ENCODE results near the gene TPRN.

DNA sequence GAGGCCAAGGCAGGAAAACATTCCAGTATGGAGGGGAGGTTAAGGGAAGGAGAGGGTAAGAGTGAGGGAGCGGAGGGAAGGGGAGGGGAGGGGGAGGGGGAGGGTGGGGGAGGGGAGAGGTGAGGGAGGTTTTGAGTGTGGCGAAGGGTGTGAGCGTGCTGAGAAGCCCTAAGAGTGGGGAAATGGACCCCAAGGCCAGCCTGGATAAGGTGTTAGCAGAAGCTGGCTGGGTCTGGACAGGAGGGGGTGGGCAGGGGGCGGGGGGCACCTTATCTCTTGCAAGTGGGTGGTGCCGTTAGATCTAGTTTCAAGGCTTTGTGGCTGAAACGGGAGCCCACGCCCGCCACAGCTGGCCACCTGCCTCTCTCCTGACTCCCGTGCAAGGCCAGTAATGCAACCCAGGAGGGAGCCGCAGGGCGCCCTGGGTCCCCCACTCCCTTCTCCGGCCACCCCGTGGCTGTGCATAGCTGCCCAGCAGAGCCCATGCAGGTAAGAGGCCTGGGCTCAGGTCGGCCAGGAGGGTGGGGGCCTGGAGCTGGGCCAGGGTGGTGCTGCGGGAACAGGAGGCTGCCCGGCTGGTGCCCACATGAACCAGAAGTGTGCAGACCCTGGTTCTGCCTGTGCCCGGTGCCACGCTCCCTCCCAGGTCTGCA lies 27.4 kb upstream of the TPRN start:
- TF ChIP-seq, protein P1, sequence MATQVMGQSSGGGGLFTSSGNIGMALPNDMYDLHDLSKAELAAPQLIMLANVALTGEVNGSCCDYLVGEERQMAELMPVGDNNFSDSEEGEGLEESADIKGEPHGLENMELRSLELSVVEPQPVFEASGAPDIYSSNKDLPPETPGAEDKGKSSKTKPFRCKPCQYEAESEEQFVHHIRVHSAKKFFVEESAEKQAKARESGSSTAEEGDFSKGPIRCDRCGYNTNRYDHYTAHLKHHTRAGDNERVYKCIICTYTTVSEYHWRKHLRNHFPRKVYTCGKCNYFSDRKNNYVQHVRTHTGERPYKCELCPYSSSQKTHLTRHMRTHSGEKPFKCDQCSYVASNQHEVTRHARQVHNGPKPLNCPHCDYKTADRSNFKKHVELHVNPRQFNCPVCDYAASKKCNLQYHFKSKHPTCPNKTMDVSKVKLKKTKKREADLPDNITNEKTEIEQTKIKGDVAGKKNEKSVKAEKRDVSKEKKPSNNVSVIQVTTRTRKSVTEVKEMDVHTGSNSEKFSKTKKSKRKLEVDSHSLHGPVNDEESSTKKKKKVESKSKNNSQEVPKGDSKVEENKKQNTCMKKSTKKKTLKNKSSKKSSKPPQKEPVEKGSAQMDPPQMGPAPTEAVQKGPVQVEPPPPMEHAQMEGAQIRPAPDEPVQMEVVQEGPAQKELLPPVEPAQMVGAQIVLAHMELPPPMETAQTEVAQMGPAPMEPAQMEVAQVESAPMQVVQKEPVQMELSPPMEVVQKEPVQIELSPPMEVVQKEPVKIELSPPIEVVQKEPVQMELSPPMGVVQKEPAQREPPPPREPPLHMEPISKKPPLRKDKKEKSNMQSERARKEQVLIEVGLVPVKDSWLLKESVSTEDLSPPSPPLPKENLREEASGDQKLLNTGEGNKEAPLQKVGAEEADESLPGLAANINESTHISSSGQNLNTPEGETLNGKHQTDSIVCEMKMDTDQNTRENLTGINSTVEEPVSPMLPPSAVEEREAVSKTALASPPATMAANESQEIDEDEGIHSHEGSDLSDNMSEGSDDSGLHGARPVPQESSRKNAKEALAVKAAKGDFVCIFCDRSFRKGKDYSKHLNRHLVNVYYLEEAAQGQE (IDR thresholded peaks at IDR 0.05; ENCODE audit: low read depth) = no peak
- no peak for TF ChIP-seq TAF1 (IDR thresholded peaks at IDR 0.05; ENCODE audit: low read depth)
- TF ChIP-seq EP300 (IDR thresholded peaks at IDR 0.05; ENCODE audit: borderline replicate concordance) = no peak
- no peak for TF ChIP-seq TCF12 (IDR thresholded peaks at IDR 0.05; ENCODE audit: low read depth)
- no peak for TF ChIP-seq TEAD4 (IDR thresholded peaks at IDR 0.05)
- TF ChIP-seq RAD21 (IDR thresholded peaks at IDR 0.05; ENCODE audit: low read depth) = no peak
- TF ChIP-seq, protein P2, sequence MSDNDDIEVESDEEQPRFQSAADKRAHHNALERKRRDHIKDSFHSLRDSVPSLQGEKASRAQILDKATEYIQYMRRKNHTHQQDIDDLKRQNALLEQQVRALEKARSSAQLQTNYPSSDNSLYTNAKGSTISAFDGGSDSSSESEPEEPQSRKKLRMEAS (IDR thresholded peaks at IDR 0.05) = no peak
- no peak for TF ChIP-seq CEBPB (IDR thresholded peaks at IDR 0.05)
- TF ChIP-seq ZBTB7A (IDR thresholded peaks at IDR 0.05; ENCODE audit: low read depth) = no peak
- TF ChIP-seq NFIC (IDR thresholded peaks at IDR 0.05) = no peak
